GM12878 (cell line): ENCODE measurements around the gene P2RX7.
A peak's percentile ranks its signal among the peaks of the same experiment; 100 is the strongest.

Experiments used
- MTA3 ChIP-seq: IDR thresholded peaks from 2 replicates; pipeline ENCODE4 v1.6.1; 2012; ENCODE audit warnings: low read length, inconsistent platforms, borderline replicate concordance
- NR2F1 ChIP-seq: fragments of 450-650 bp; conservative IDR thresholded peaks from 2 replicates; pipeline ENCODE4 v1.6.1; 2017; ENCODE audit warnings: mild to moderate bottlenecking
- SREBF2 ChIP-seq: IDR thresholded peaks from 2 replicates; pipeline ENCODE4 v1.6.1; 2012; ENCODE audit warnings: mild to moderate bottlenecking, low read length
- ZNF384 ChIP-seq: IDR thresholded peaks from 2 replicates; pipeline ENCODE4 v1.6.1; 2012; ENCODE audit warnings: low read depth, mild to moderate bottlenecking, low read length, improper control_type of control experiment, borderline replicate concordance
- TF ChIP-seq, protein P1 (sequence below): IDR thresholded peaks from 2 replicates; pipeline ENCODE4 v1.6.1; 2012; ENCODE audit warnings: low read depth, low read length, improper control_type of control experiment

DNA sequence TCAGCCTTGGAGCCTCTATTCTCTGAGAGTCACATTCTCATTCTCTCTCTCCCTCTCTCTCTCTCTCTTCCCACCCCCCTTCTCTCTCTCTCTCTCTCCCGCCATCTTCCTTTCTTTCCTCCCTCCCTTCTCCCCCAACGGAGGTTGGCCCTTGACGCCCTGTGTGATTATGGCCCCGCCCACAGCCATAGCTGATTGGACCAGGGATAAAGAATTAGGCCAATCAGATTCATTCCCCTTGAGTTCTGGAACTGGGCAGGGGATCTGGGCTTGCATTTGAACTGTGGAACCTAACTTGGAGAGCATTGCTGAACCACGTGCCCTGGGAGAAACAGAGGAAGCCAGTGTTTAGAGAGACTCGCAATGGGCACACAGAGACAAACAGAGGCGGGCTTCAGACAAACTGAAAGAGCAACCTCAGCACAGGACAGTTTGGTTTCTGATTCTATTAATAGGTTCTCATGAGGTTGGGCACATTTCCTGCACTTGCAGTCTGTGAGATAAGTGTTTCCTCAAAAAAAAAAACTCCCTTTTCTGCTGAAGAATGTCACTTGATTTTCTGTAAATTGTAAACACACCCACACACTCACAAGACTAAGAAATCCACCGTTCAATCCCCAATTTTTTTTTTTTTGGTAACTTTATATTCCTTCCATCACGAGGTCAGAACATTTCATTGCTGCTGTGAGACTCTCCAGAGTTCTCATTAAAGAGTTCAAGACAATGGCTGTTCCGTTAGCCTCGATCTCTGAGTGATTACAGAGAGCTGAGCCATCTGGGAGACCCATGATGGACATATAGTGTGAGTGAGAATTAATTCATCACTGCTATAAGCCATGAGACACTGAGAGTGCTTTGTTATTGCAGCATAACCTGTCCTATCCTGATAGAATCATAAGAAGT is 3.5 kb upstream of the P2RX7 start:
- TF ChIP-seq NR2F1 = no peak
- TF ChIP-seq, protein P1, sequence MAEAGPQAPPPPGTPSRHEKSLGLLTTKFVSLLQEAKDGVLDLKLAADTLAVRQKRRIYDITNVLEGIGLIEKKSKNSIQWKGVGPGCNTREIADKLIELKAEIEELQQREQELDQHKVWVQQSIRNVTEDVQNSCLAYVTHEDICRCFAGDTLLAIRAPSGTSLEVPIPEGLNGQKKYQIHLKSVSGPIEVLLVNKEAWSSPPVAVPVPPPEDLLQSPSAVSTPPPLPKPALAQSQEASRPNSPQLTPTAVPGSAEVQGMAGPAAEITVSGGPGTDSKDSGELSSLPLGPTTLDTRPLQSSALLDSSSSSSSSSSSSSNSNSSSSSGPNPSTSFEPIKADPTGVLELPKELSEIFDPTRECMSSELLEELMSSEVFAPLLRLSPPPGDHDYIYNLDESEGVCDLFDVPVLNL = peak; percentile 46; the same call in 1 of the 2 replicates
- TF ChIP-seq ZNF384 = peak; percentile 88
- no peak for TF ChIP-seq SREBF2
- TF ChIP-seq MTA3 = peak; percentile 76; the same call in 1 of the 2 replicates
